Left colon (tissue), 2 donors: ENCODE results near the gene KRT8. TPM values are rescaled to one million over a fixed set of nuclear protein-coding genes. Genes with fewer than 3 reads are reported as not detected.
"Not testable (repeated sequence)": the region's sequence is repeated elsewhere in the genome, so short reads cannot be mapped to it uniquely, and the experiment has no call there.

Source experiments
- ATAC-seq: fragments of 200-7000 bp; cut with Tn5 transposase; one replicate; pipeline ENCODE4 v1.9.1; 2020; ENCODE audit warnings: mild to moderate bottlenecking, moderate library complexity
- DNase-seq, 2 donors: peaks; one replicate each; pipeline ENCODE4 v3.0.0-alpha.2; 2020
- intact Hi-C, 2 donors: fragments of 100-400 bp; cut with DNase I in 1 of 2; cut with micrococcal nuclease in 1 of 2; formaldehyde crosslinking; loops; one replicate each; pipeline versions ENCODE4 v1.11.2 to v1.14.0; 2022; cut with DNase I, micrococcal nuclease
- total RNA-seq, 2 donors: library from RNA; stranded (reverse); fragmentation: NEBNext Ultra II Directional; extraction: Animal tissue kit (Norgen Biotek cat#: 25700); gene quantifications; one replicate each; pipeline ENCODE4 v1.2.1, GENCODE V29; 2021
- donor health status: DM: no; HTN: no; CAD: no.
- donor health status: DM: yes; HTN: yes; CAD: no.

KRT8 gene
- total RNA-seq, 2 donors from 2014 or later: 4,047 to 4,291 TPM

- not testable (repeated sequence) for DNase-seq, ATAC-seq
- intact Hi-C loops: loop anchor here in 1 of 2 donors (10.0 kb wide), 1 partner anchor 296 kb away; no protein-coding TSS in a partner anchor
Measured at GRCh38 chr12:52880499-52880898, 24.4 kb downstream of the KRT8 start.

- ATAC-seq: peak; percentile 77
- intact Hi-C loops: loop anchor here (5.0 to 10.0 kb wide), 4 partner anchors 295 to 722 kb away; no protein-coding TSS in a partner anchor
- DNase-seq: peak; percentile 80 to 89
Measured at GRCh38 chr12:52879394-52880351, 25.2 kb downstream of the KRT8 start.

- ATAC-seq (no peak), DNase-seq (peak in 1 of 2 donors; percentile 33)
- intact Hi-C loops: loop anchor here in 1 of 2 donors (5.0 kb wide), 3 partner anchors 296 to 721 kb away; no protein-coding TSS in a partner anchor
Measured at GRCh38 chr12:52878507-52879393, 26.1 kb downstream of the KRT8 start.

GRCh38 chr12:52877242-52877641 is 27.6 kb downstream of the KRT8 start:
- intact Hi-C loops: loop anchor here in 1 of 2 donors (5.0 kb wide), 3 partner anchors 295 to 720 kb away; no protein-coding TSS in a partner anchor
- DNase-seq (no peak), ATAC-seq (no peak)

- intact Hi-C loops: loop anchor here in 1 of 2 donors (5.0 kb wide), 3 partner anchors 294 to 719 kb away; no protein-coding TSS in a partner anchor
- peak; percentile 81 to 86 for DNase-seq
- peak; percentile 41 for ATAC-seq
Measured at GRCh38 chr12:52876372-52876771, 28.5 kb downstream of the KRT8 start.

- DNase-seq (no peak), ATAC-seq (no peak)
- intact Hi-C loops: loop anchor here in 1 of 2 donors (5.0 kb wide), 3 partner anchors 293 to 718 kb away; no protein-coding TSS in a partner anchor
Measured at GRCh38 chr12:52874573-52875435, 30.1 kb downstream of the KRT8 start.

- intact Hi-C loops: no loop called here
- ATAC-seq (peak; percentile 66), DNase-seq (peak; percentile 92 to 93)
Measured at GRCh38 chr12:52873832-52874572, 30.9 kb downstream of the KRT8 start.

- intact Hi-C loops: no loop called here
- no peak for ATAC-seq
Measured at GRCh38 chr12:52873513-52873831, 31.4 kb downstream of the KRT8 start.

GRCh38 chr12:52872644-52873389 is 32.1 kb downstream of the KRT8 start:
- ATAC-seq (peak; percentile 57), DNase-seq (peak; percentile 78 to 79)
- intact Hi-C loops: no loop called here

More at GRCh38 chr12:52873513-52873831, 31.4 kb downstream of the KRT8 start:
- DNase-seq: no peak

- intact Hi-C loops: no loop called here
- peak; percentile 41 for ATAC-seq
- DNase-seq: peak; percentile 61 to 72
Measured at GRCh38 chr12:52871291-52872039, 33.4 kb downstream of the KRT8 start.

GRCh38 chr12:52870361-52871290 is 34.2 kb downstream of the KRT8 start:
- intact Hi-C loops: no loop called here
- peak; percentile 82 to 91 for DNase-seq
- peak; percentile 61 for ATAC-seq

GRCh38 chr12:52867642-52868041 is 37.2 kb downstream of the KRT8 start:
- intact Hi-C loops: no loop called here
- DNase-seq (peak; percentile 84 to 86), ATAC-seq (peak; percentile 49)

GRCh38 chr12:52867152-52867551 is 37.7 kb downstream of the KRT8 start:
- intact Hi-C loops: no loop called here
- ATAC-seq: peak; percentile 15
- no peak for DNase-seq

GRCh38 chr12:52865090-52865944 is 39.6 kb downstream of the KRT8 start:
- intact Hi-C loops: no loop called here
- DNase-seq (peak in 1 of 2 donors; percentile 72), ATAC-seq (peak; percentile 70)
